Stomach (tissue), 4 donors: Measurements from ENCODE around the gene ATG12.
"Not testable (repeated sequence)": the region's sequence is repeated elsewhere in the genome, so short reads cannot be mapped to it uniquely, and the experiment has no call there.

ENCODE experiments used
- EP300 ChIP-seq: sonication (generic); formaldehyde crosslinking; IDR thresholded peaks from one replicate; pipeline ENCODE4 v1.6.1; 2017; ENCODE audit warnings: antibody characterized with exemption
- POLR2A ChIP-seq, 4 donors: fragments of 450-650 bp; IDR thresholded peaks; one replicate each; pipeline ENCODE4 v1.6.1; 2016; ENCODE audit warnings: antibody characterized with exemption in 4 of 4, control low read depth in 2 of 4, mild to moderate bottlenecking in 1 of 4, moderate library complexity in 1 of 4
- TF ChIP-seq, protein P1 (sequence below), 7 experiments: fragments of 450-650 bp in 4 of 7; fragments of 200-600 bp in 3 of 7; sonication (generic) in 3 of 7; IDR thresholded peaks; one replicate each; pipeline ENCODE4 v1.5.1; 2016 to 2019; ENCODE audit warnings: antibody characterized with exemption in 7 of 7, control low read depth in 2 of 7, mild to moderate bottlenecking in 1 of 7

DNA sequence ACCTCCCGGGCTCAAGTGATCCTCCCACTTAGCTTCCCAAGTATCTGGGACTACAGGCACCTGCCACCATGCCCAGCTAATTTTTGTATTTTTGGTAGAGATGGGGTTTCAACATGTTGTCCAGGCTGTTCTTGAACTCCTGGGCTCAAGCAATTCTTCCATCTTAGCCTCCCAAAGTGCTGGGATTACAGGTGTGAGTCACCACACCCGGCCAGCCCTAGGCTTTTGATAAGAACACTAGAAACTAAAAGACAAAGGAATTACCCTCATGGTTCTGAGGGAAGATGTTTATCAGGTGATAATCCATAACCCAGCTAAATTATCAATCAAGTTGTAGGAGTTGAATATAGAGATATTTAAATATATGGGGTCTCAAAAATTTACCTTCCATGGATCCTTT is 33.3 kb downstream of the ATG12 start:
- TF ChIP-seq, protein P1, sequence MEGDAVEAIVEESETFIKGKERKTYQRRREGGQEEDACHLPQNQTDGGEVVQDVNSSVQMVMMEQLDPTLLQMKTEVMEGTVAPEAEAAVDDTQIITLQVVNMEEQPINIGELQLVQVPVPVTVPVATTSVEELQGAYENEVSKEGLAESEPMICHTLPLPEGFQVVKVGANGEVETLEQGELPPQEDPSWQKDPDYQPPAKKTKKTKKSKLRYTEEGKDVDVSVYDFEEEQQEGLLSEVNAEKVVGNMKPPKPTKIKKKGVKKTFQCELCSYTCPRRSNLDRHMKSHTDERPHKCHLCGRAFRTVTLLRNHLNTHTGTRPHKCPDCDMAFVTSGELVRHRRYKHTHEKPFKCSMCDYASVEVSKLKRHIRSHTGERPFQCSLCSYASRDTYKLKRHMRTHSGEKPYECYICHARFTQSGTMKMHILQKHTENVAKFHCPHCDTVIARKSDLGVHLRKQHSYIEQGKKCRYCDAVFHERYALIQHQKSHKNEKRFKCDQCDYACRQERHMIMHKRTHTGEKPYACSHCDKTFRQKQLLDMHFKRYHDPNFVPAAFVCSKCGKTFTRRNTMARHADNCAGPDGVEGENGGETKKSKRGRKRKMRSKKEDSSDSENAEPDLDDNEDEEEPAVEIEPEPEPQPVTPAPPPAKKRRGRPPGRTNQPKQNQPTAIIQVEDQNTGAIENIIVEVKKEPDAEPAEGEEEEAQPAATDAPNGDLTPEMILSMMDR (IDR thresholded peaks at IDR 0.05) = not testable (repeated sequence)
- TF ChIP-seq POLR2A (IDR thresholded peaks at IDR 0.05); EP300: not testable (repeated sequence)
